Endothelial cell of umbilical vein (primary cell): Measurements from ENCODE around the gene RBFOX1. TPM values are rescaled to one million over a fixed set of nuclear protein-coding genes. Genes with fewer than 3 reads are reported as not detected.

ENCODE experiments used
- BruUV-seq: library from RNA; stranded (reverse); fragments of 400-500 nt; replicated peaks from 2 replicates; lab custom pipeline; 2021; lab: Mats Ljungman, UMichigan
- CTCF ChIA-PET: fragments of 300-600, 350-600 bp; sonication (Branson Sonifier 250); formaldehyde crosslinking; loops from one replicate; lab custom pipeline; 2021; ENCODE audit warnings: antibody characterized with exemption, inconsistent platforms; lab: Charles Lee
- POLR2A ChIA-PET: fragments of 300-600, 350-600 bp; sonication (Branson Sonifier 250); formaldehyde crosslinking; loops from one replicate; lab custom pipeline; 2021; ENCODE audit warnings: antibody characterized with exemption, inconsistent platforms; lab: Charles Lee
- DNase-seq: peaks from one replicate; pipeline ENCODE4 v3.0.0-alpha.2; 2011; ENCODE audit warnings: low read depth, low spot score
- FAIRE-seq: peaks from 2 replicates; lab custom pipeline; 2011; peaks lifted over from hg19 to GRCh38; lab: Jason Lieb, UNC
- H2AFZ ChIP-seq: 2 replicates; pipeline ENCODE4 v1.6.0; 2012; ENCODE audit warnings: low read depth, low read length, control low read depth, inconsistent platforms
- H3K27ac ChIP-seq: 2 replicates; pipeline ENCODE4 v1.5.1; 2011; ENCODE audit warnings: low read depth, mild to moderate bottlenecking, control low read depth, low read length, moderate library complexity; ENCODE audit not compliant: insufficient read depth
- H3K27me3 ChIP-seq, 2 experiments: 2 replicates each; pipeline versions ENCODE4 v1.6.0 to v1.6.1; 2011; ENCODE audit warnings: low read length in 2 of 2, mixed read lengths in 1 of 2; ENCODE audit not compliant: control insufficient read depth in 2 of 2, insufficient read depth in 2 of 2
- H3K36me3 ChIP-seq, 2 experiments: 2 replicates in 1 of 2; 3 replicates in 1 of 2; pipeline ENCODE4 v1.5.1; 2011; ENCODE audit warnings: low read length in 2 of 2, mild to moderate bottlenecking in 1 of 2, moderate library complexity in 1 of 2; ENCODE audit not compliant: control insufficient read depth in 2 of 2, insufficient read depth in 2 of 2; ENCODE audit errors: extremely low read depth in 1 of 2
- H3K4me1 ChIP-seq: 3 replicates; pipeline ENCODE4 v1.5.1; 2011; ENCODE audit warnings: mild to moderate bottlenecking, low read length; ENCODE audit not compliant: control insufficient read depth, insufficient read depth; ENCODE audit errors: extremely low read depth
- H3K4me2 ChIP-seq: 2 replicates; pipeline ENCODE4 v1.6.1; 2011; ENCODE audit warnings: low read length, control low read depth, mixed read lengths; ENCODE audit not compliant: insufficient read depth
- H3K4me3 ChIP-seq, 3 experiments: fragments of 200-600 bp in 1 of 3; sonication (generic), shearing (Covaris generic) in 1 of 3; replicated peaks in 1 of 3; 2 replicates each; pipeline ENCODE4 v1.5.1; 2011 to 2016; ENCODE audit warnings: control low read depth in 3 of 3, low read length in 3 of 3, mild to moderate bottlenecking in 2 of 3, inconsistent platforms in 1 of 3, low read depth in 1 of 3, moderate library complexity in 1 of 3; ENCODE audit not compliant: insufficient read depth in 1 of 3
- H3K79me2 ChIP-seq: 2 replicates; pipeline ENCODE4 v1.6.0; 2012; ENCODE audit warnings: low read length, inconsistent platforms; ENCODE audit not compliant: control insufficient read depth, insufficient read depth
- H3K9ac ChIP-seq: replicated peaks from 2 replicates; pipeline ENCODE3; 2011; ENCODE audit warnings: low read length, control low read depth; ENCODE audit not compliant: insufficient read depth; ENCODE audit errors: extremely low read depth
- H3K9me1 ChIP-seq: replicated peaks from 3 replicates; pipeline ENCODE4 v1.6.0; 2011; ENCODE audit warnings: mild to moderate bottlenecking, low read length; ENCODE audit not compliant: control insufficient read depth, insufficient read depth; ENCODE audit errors: extremely low read depth
- H3K9me3 ChIP-seq: replicated peaks from 2 replicates; pipeline ENCODE4 v1.5.1; 2012; ENCODE audit warnings: low read length, inconsistent platforms; ENCODE audit not compliant: control insufficient read depth, insufficient read depth
- H4K20me1 ChIP-seq: replicated peaks from 2 replicates; pipeline ENCODE3; 2011; ENCODE audit warnings: mild to moderate bottlenecking, low read length; ENCODE audit not compliant: control insufficient read depth, insufficient read depth; ENCODE audit errors: extremely low read depth
- EZH2 ChIP-seq: IDR thresholded peaks from 2 replicates; pipeline ENCODE4 v1.6.1; 2012; ENCODE audit warnings: borderline replicate concordance, low read depth, mild to moderate bottlenecking, moderate library complexity, low read length, inconsistent platforms; ENCODE audit not compliant: severe bottlenecking
- FOS ChIP-seq: IDR thresholded peaks from 2 replicates; pipeline ENCODE4 v1.6.1; 2011; ENCODE audit warnings: mild to moderate bottlenecking, low read length, moderate library complexity, borderline replicate concordance; ENCODE audit not compliant: insufficient read depth
- GATA2 ChIP-seq: IDR thresholded peaks from 2 replicates; pipeline ENCODE4 v1.7.0; 2011; ENCODE audit warnings: low read depth, mild to moderate bottlenecking, moderate library complexity, mixed read lengths, low read length; ENCODE audit not compliant: insufficient read length, insufficient read depth
- JUN ChIP-seq: IDR thresholded peaks from 2 replicates; pipeline ENCODE4 v1.6.1; 2011; ENCODE audit warnings: borderline replicate concordance, low read depth; ENCODE audit not compliant: insufficient read length, insufficient read depth
- MAX ChIP-seq: IDR thresholded peaks from 2 replicates; pipeline ENCODE4 v1.6.1; 2011; ENCODE audit not compliant: insufficient read depth, insufficient read length
- MYC ChIP-seq: IDR thresholded peaks from one replicate; pipeline ENCODE4 v1.6.1; 2011; ENCODE audit warnings: mild to moderate bottlenecking, low read depth, low read length
- POLR2A ChIP-seq: IDR thresholded peaks from 2 replicates; pipeline ENCODE4 v1.6.1; 2012; ENCODE audit warnings: low read depth, mild to moderate bottlenecking, control low read depth, low read length
- POLR2AphosphoS5 ChIP-seq: IDR thresholded peaks from 2 replicates; pipeline ENCODE4 v1.6.1; 2012; ENCODE audit warnings: low read depth, mild to moderate bottlenecking, control low read depth, low read length, moderate library complexity; ENCODE audit not compliant: insufficient read depth
- dilution Hi-C: fragments of 300-500 bp; cut with MboI; formaldehyde crosslinking; loops from one replicate; pipeline ENCODE4 v1.15.0; 2019; ENCODE audit warnings: low sequenced_read_pairs; ENCODE audit not compliant: extremely low pct_ligation_motif_present
- intact Hi-C: fragments of 100-400 bp; cut with micrococcal nuclease; formaldehyde crosslinking; loops from one replicate; pipeline ENCODE4 v1.10.0; 2022
- polyA plus RNA-seq, 4 experiments: library from polyadenylated mRNA; depleted of rRNA in 3 of 4; stranded (reverse) in 3 of 4; unstranded in 1 of 4; fragments of >200 nt; gene quantifications; 2 replicates each; pipeline versions ENCODE4 v1.2.1 to v1.2.3, GENCODE V29; 2011 to 2012; ENCODE audit warnings: missing spikeins in 1 of 4
- total RNA-seq: library from RNA; stranded (reverse); gene quantifications from 2 replicates; pipeline ENCODE4 v1.2.3, GENCODE V29; 2021
- TF ChIP-seq, protein P1 (sequence below), 2 donors: IDR thresholded peaks; 1 replicate in 1 of 2; 2 replicates in 1 of 2; pipeline ENCODE4 v1.5.1; 2011; ENCODE audit warnings: low read length in 2 of 2, mild to moderate bottlenecking in 2 of 2, moderate library complexity in 2 of 2, control low read depth in 1 of 2, inconsistent platforms in 1 of 2, low read depth in 1 of 2; ENCODE audit not compliant: insufficient read depth in 1 of 2; ENCODE audit errors: extremely low read depth in 1 of 2

Gene RBFOX1
- total and polyA plus RNA-seq, 2 donors (not counting 3 experiments of a cell fraction or from before 2014, with no cell fraction given): not detected

- CTCF ChIA-PET: no interaction called here
Observed at GRCh38 chr16:7331997-7332396, 648 bp upstream of the RBFOX1 start.

More at GRCh38 chr16:7331997-7332396, 648 bp upstream of the RBFOX1 start:
- Histone ChIP-seq H3K79me2 (no peaks in the 10 kb centered on the region), H3K4me2 (no peak overlapping the region), H3K27ac (no peak overlapping the region), H3K4me3 (no peak overlapping the region), H3K27me3 (no peaks in the 10 kb centered on the region), H4K20me1 (no peaks in the 10 kb centered on the region), H3K9me1 (no peaks in the 10 kb centered on the region), H3K36me3 (no peaks in the 10 kb centered on the region), H3K9ac (no peak overlapping the region), H3K9me3 (peaks cover 9% of the 10 kb centered on the region), H3K4me1 (no peaks in the 10 kb centered on the region), H2AFZ (no peak overlapping the region)
- FAIRE-seq (no peak), DNase-seq (no peak)
- no TSS peak for BruUV-seq
- no peak for TF ChIP-seq POLR2AphosphoS5
- TF ChIP-seq MYC: no peak
- no peak for TF ChIP-seq JUN
- TF ChIP-seq GATA2: no peak
- TF ChIP-seq POLR2A: no peak
- no peak for TF ChIP-seq MAX
- TF ChIP-seq FOS: no peak
- TF ChIP-seq EZH2: no peak
- TF ChIP-seq, protein P1, sequence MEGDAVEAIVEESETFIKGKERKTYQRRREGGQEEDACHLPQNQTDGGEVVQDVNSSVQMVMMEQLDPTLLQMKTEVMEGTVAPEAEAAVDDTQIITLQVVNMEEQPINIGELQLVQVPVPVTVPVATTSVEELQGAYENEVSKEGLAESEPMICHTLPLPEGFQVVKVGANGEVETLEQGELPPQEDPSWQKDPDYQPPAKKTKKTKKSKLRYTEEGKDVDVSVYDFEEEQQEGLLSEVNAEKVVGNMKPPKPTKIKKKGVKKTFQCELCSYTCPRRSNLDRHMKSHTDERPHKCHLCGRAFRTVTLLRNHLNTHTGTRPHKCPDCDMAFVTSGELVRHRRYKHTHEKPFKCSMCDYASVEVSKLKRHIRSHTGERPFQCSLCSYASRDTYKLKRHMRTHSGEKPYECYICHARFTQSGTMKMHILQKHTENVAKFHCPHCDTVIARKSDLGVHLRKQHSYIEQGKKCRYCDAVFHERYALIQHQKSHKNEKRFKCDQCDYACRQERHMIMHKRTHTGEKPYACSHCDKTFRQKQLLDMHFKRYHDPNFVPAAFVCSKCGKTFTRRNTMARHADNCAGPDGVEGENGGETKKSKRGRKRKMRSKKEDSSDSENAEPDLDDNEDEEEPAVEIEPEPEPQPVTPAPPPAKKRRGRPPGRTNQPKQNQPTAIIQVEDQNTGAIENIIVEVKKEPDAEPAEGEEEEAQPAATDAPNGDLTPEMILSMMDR (IDR thresholded peaks at IDR 0.05; ENCODE audit: extremely low read depth in 1 of 2, insufficient read depth in 1 of 2, low read depth in 1 of 2, low read length in 2 of 2): no peak
- POLR2A ChIA-PET: no interaction called here
- intact Hi-C loops: no loop called here
- dilution Hi-C loops: no loop called here
